ENCODE data around the gene CILP.

CILP gene

GRCh38 chr15:65163041-65163440 lies 48.2 kb downstream of the CILP start:
- no peak for DNase-seq (ENCODE audit: low read depth in 3 of 3, low spot score in 1 of 3)

GRCh38 chr15:65156692-65157091 lies 54.6 kb downstream of the CILP start:
- no peak for DNase-seq (ENCODE audit: low read depth in 3 of 3, low spot score in 1 of 3)

GRCh38 chr15:65154720-65155119 lies 56.6 kb downstream of the CILP start:
- no peak for DNase-seq (ENCODE audit: low read depth in 3 of 3, low spot score in 1 of 3)

- no peak for DNase-seq (ENCODE audit: low read depth in 3 of 3, low spot score in 1 of 3)
These were observed 63.4 kb downstream of the CILP start for GRCh38 chr15:65147902-65148301.

- DNase-seq (ENCODE audit: low read depth in 3 of 3, low spot score in 1 of 3) = no peak
These were observed 64.8 kb downstream of the CILP start for GRCh38 chr15:65146438-65146837.

Measured in stimulated activated CD4-positive, alpha-beta T cell treated with anti-CD3 and anti-CD28 coated beads, TNF-alpha, amount 100 ng/mL, for 1 hour (primary cell).